C4-2B (cell line): ENCODE results near the gene PPP4R4.

Experiments
- ZFX ChIP-seq: fragments of 450-650 bp; IDR thresholded peaks from 2 replicates; pipeline ENCODE4 v1.6.1; 2017
- TF ChIP-seq, protein P1 (sequence below): fragments of 450-650 bp; conservative IDR thresholded peaks from 2 replicates; pipeline ENCODE4 v1.5.1; 2017; ENCODE audit warnings: mild to moderate bottlenecking

DNA sequence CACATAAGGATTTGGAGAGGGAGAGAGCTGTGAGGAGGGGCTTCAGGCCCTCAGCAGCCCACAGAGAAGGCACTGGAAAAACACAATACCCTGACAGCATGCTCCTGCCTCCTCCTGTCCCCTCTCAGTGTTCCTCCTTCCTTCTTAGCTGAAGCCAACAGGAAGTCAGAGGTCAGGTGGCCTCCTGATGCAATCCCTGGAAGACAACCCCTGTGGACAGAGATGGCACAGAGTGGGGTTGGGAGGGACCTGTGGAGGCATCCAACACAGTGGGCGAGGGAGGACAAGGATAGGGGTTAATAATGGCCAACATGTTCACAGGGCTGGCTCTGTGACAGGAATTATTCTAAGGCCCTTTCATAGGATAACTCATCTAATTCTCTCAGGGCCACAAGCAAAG is 29.4 kb upstream of the PPP4R4 start:
- TF ChIP-seq, protein P1, sequence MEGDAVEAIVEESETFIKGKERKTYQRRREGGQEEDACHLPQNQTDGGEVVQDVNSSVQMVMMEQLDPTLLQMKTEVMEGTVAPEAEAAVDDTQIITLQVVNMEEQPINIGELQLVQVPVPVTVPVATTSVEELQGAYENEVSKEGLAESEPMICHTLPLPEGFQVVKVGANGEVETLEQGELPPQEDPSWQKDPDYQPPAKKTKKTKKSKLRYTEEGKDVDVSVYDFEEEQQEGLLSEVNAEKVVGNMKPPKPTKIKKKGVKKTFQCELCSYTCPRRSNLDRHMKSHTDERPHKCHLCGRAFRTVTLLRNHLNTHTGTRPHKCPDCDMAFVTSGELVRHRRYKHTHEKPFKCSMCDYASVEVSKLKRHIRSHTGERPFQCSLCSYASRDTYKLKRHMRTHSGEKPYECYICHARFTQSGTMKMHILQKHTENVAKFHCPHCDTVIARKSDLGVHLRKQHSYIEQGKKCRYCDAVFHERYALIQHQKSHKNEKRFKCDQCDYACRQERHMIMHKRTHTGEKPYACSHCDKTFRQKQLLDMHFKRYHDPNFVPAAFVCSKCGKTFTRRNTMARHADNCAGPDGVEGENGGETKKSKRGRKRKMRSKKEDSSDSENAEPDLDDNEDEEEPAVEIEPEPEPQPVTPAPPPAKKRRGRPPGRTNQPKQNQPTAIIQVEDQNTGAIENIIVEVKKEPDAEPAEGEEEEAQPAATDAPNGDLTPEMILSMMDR = no peak
- no peak for TF ChIP-seq ZFX
